ENCODE data around the gene COL9A3.

The COL9A3 gene

GRCh38 chr20:62778601-62779416, 38.0 kb upstream of the COL9A3 start:
- no peak for DNase-seq (ENCODE audit: low spot score)

GRCh38 chr20:62779417-62779685, 37.5 kb upstream of the COL9A3 start:
- DNase-seq (ENCODE audit: low spot score): no peak

DNA sequence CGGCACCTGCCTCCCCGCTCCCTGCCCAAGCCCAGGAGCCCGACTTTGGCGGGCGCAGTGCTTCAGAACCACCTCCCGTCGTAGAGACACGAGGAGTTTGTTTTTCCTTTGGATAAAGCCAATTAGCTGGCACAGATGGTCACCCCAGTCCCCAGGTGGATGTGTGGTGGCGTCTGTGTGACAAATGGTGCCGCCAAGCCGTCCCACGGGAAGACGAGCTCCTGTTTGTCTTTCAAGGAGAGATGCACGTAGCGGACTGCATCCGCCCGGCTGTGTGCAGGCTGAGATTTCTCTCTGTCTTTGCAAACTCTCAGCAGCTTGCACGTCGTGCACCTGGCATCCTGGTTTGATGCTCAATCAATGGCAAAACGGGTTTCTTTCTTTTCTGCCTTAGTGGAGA, 36.6 kb upstream of the COL9A3 start:
- DNase-seq (ENCODE audit: low spot score): no peak

- DNase-seq (ENCODE audit: low spot score): no peak
Observed at GRCh38 chr20:62780696-62781095, 36.2 kb upstream of the COL9A3 start.

DNA sequence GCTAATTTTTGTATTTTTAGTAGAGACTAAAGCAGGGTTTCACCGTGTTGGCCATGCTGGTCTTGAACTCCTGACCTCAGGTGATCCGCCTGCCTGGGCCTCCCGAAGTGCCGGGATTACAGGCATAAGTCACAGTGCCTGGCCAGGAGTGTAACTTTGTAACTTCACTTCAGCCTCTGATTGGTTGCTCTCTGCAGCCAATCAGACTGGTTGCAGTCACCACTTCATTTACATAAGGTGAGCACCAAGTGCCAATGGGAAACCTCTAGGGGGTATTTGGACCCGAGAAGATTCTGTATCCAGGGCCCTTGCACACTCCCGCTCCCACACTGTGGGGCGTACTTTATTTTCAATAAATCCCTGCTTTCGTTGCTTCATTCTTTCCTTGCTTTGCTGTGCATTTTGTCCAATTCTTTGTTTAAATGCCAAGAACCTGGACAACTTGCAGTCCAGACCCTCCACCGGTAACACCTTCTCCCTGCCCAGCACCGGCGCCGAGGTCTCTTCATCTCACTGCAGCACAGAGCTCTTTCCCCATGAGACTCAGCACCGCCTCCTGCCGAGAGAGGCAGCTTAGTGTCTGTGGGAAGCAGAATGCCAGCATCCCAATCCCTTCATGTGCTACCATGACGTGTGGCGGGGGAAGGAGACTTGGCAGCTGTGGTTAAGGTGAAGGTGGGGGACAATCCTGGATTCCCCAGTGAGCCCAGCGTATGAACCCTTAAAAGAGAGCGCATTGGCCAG, 34.5 kb upstream of the COL9A3 start:
- no peak for DNase-seq (ENCODE audit: low spot score)

DNA sequence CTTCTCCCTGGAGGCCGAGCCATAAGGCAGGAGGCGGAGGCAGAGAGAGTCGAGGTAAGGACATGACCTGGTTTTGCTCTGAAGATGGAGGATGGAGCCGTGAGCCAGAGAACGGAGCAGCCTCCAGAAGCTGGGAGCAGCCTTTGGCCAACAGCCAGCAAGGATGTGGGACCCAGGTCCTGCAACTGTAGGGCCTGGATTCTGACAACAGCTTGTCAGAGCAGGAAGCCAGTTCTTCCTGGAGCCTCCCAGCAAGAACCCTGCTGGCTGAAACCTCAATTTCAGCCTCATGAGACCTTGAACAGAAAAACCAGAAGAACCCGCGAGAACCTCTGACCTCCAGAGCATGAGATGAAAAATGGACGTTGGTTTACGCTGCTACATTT, 34.0 kb upstream of the COL9A3 start:
- no peak for DNase-seq (ENCODE audit: low spot score)

DNA sequence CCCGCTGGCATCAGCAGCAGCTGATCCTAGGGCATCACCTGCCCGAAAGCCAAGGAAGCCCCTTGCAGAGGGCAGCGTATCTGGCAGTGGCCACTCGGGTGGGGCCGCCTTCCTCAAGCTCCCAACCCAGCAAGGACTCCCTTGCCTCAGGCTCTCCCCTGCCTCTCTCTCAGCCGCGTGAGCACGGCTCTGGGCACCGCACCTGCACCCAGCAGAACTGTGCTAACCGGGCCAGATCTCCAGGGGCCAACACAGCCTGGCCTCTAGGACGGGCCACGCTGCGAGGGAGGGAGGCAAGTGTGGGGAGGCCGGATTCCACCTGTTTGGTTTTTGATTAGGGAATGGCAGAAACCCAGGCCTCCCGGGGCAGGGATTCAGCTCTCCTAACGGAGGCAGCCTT, 32.4 kb upstream of the COL9A3 start:
- no peak for DNase-seq (ENCODE audit: low spot score)

- peak; percentile 65 for DNase-seq (ENCODE audit: low spot score)
Observed at GRCh38 chr20:62785393-62785792, 31.5 kb upstream of the COL9A3 start.

GRCh38 chr20:62786157-62786556, 30.7 kb upstream of the COL9A3 start:
- DNase-seq (ENCODE audit: low spot score): peak; percentile 83

DNA sequence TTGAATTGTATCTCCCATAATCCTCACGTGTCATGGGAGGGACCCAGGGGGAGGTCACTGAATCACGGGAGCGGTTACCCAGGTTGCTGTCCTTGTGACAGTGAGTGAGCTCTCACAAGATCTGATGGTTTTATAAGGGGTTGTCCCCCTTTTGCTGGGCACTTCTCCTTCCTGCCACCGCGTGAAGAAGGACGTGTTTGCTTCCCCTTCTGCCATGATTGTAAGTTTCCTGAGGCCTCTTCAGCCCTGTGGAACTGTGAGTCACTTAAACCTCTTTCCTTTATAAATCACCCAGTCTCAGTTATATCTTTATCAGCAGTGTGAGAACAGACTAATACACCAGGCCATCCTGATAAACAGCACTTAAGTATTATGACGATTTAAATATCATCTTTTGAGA, 29.5 kb upstream of the COL9A3 start:
- no peak for DNase-seq (ENCODE audit: low spot score)

DNA sequence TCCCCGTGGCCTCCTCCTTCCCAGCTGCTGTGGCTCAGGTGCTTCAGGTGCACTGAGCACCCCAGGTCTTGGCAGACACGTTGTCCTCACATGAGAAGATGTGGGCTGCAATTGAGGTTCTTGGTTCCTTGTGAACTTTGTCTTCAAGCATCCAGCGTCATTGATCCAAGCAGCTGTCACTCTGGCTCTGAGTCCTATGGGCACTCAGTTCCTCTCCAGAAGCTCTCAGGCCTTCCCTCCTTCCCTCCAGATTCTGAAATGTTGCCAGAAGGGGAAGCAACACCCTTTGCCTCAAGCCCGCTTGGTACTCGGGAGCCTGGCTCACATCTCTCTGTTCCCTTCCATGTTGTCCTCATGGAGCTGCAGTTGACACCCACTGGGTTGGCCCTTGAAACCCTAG, 29.0 kb upstream of the COL9A3 start:
- no peak for DNase-seq (ENCODE audit: low spot score)

GRCh38 chr20:62788607-62789006, 28.2 kb upstream of the COL9A3 start:
- DNase-seq (ENCODE audit: low spot score): peak; percentile 68

DNA sequence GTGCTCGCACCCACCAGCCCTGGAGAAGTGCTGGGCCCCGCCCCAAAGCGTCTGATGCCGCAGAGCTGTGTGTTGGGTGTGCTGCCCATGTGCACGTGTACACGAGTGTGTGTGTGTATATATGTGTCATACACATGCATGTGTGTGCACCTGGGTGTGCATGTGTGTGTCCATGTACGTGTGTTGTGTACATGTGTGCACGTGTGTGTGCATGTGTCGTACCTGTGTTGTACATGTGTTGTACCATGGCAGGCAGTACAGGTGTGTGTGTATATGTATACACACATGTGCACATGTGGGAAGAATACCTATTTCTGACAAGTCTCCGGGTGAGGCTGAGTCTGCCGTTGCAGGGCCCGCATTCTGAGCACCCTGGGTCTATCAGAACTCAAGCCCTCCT, 26.8 kb upstream of the COL9A3 start:
- no peak for DNase-seq (ENCODE audit: low spot score)

DNA sequence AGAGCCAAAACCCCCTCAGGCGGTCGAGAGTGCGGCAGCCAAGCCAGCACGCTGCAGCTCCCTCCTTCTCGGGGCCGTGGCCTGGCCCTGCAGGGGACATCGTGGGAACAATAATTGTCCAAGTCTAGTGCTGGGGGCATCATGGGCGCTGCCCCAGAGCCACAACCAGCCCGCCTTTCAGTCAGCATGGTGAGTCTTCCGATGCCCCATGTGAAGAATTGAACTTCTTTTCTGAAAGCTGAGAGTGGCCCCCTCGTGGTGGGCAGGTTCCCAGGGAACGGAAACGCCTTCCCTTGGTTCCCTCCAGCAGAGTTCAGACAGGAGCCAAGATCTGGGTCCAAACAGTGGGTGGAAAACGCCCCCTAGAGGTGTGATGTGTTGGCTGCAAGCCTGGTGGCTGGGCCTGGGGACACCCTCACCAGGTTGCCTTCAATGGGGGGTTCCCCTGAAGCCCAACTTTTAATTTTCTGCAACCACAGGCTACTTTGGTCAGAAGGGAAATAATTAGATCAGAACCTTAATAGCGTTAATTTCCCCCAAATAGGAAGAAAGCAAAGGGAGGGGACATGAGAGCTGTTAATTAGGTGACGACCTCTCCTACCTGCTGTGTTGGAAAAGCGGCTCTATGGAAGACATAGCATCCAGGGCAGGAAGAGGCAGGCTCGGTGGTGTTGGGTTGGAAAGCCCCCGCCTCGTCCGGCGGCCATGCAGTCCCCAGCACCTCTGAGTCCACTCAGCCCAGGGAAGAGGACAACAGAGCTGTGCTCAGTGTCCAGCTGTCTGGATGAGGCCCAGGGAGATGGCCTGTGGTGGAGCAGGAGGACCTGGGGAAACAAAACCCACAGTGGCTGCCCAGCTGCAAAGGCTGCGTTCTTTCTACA, 25.3 kb upstream of the COL9A3 start:
- peak; percentile 94 for DNase-seq (ENCODE audit: low spot score)

GRCh38 chr20:62792182-62792939, 24.5 kb upstream of the COL9A3 start:
- no peak for DNase-seq (ENCODE audit: low spot score)

DNA sequence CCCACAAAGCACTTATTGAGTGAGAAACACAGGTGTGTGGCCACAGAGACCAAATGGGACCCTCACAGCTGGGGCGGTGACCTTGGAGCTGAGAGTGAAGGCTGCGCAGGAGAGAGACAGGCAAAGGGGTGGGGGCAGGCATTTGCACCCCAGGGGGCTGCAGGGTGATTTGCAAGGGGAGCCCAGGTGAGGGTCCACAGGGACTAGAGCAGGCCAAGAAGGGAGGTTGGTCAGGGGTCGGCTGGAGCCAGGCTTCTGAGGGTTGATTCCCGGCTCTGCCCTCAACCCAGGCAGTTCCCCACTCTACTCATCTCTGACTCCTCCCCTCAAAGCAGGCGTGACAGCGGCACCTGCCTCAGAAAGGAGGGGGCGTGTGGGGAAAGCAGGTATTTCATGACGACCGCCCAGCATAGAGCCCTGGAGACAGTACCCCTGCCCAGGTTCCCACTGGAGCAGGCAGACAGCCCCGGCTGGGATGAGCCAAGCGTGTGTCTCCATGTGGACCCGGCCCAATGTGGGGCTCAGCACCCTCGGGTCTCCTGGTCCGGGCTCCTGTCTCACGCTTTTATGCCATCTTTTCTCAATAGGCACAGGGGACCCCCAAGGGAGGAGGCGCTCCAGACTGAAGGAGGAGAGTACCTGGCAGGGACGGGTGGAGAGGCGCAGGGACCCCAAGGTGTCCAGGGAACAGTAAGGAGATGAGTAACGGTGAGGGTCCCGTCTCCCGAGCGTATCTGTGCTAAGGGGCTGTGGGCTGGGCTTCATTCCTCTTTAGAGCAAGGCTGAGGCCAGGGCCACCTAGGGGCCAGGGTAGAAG, 23.7 kb upstream of the COL9A3 start:
- DNase-seq (ENCODE audit: low spot score): no peak

DNA sequence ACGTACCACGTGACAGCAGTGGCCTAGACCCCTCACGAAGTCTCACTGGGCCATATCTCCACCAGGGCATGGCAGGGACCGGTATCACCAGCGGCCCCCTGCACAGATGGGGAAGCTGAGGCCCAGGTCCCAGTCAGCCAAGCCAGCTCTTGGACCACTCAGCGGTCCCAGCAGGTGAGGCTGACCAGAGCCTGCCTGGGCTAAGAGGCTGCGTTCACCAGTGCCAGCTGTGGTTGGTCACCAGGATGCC, 23.2 kb upstream of the COL9A3 start:
- no peak for DNase-seq (ENCODE audit: low spot score)

DNA sequence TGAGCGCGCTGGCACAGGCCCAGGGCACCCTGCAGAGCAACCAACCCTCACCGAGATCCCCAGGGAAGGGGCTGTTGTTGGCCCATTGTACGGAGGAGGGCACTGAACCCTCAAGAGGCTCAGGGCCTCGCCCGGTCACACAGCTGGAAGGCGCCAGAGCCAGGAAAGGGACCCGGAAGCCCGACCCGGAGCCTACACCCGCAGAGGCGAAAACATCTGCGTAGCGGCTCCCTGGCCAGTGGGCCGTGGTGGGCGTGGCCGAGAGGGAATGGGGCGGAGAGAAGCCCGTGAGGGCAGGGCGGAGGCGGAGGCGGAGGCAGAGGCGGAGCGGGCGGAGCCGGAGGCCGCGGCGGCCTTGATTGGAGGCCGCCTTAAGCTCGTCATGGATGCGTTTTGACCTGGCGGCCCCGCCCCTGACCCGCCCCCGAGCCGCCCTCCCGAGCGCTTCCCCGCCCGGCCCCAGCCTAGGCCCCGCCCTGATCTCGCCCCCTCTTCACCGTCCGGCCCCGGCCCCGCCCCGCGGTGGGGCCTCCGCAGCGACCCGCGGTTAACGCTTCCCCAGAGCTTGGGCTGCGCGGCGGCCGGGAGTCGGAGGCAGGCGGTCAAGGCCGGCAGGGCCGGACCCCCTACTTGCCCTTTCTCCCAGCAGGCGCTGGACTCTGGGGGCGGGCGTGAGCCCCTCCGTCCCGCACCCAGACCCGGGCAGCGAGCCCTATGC, 22.7 kb upstream of the COL9A3 start:
- peak; percentile 97 for DNase-seq (ENCODE audit: low spot score)

DNA sequence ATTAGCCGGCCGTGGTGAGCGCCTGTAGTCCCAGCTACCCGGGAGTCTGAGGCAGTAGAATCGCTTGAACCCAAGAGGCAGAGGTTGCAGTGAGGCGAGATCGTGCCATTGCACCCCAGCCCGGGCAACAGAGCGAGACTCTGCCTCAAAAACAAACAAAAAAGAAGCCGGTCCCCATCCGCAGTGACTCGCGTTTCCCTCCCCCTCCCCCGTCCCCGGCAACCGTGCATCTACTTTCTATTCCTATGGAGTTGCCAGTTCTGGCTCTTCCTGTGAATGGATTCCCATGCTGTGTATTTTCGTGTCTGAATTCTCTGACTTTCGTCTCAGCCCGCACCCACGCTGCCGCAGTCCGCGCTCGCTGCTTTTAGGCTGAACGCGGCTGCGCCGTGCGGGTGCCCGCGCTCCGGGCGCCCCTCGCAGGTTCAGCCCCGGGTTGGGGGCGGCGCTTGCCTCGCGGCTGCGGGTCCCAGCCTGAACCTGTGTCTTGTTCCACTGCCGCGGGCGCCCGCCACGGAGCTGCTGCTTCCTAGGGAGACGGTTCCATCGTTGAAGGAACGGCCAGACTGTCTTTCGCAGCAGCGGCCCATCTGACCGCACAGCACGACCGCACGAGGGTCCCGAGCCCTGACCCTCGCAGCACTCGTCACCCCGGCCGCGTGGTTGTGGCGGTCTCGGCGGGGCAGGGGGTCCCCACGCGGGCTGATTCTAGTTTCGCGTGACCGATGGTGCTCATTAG, 21.7 kb upstream of the COL9A3 start:
- DNase-seq (ENCODE audit: low spot score): peak; percentile 89

Measured in SK-N-DZ (cell line).